HG02642 (cell line): ENCODE data around the gene CSF2RB.

Source experiments
- ATAC-seq: cut with Tn5 transposase; IDR thresholded peaks from one replicate; pipeline ENCODE4 v1.9.1; 2021; ENCODE audit warnings: mild to moderate bottlenecking; ENCODE audit not compliant: unreplicated experiment, poor library complexity

CSF2RB gene

DNA sequence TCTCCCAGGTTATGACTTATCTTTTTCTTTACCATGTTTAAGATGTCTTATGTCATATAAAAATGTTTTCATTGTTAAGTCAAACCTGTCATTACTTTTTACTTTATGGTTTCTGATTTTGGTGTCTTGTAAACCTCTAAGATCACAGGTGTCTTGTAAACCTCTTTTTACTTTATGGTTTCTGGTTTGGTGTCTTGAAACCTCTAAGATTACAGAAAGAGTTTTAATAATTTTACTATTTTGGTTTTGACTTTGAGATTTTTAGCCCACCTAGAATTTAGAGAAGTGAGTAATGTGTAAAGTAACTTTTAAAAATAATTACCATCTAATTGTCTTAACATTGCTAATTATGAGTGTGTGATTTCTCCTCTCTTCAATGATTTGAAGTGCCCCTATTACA, 2.6 kb downstream of the CSF2RB start:
- ATAC-seq, result no peak

DNA sequence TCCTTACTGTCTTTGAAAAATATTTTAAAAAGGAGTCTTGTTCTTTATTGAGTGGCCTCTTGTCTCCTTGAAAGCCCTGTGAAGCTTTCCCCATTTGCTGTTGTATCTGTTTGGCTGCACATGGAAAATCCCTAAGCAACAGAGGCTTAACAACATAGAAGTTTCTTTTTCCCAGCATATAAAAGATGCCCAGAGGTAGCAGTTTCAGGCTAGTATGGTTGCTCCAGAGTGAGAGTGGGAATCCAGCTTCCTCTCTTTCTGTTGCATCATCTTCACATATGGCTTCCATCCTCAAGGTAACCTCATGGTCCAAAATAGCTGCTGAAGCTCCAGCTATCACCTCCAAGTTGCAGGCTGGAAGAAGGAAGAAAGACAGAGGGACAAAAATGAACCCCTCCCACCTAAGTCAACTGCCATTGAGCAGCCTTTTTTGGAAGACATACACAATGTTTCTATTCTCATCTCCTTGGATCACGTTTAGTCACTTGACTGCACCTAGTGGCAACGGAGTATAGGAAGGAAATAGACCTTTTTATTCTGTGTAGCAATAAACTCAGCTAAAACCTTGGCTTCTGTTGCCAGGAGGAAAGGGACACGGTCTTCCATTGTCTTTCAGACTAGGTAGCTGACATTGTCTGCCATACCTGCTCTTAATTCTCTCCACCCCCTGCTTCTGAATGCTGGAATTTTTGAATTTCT, 5.3 kb downstream of the CSF2RB start:
- ATAC-seq, result no peak

DNA sequence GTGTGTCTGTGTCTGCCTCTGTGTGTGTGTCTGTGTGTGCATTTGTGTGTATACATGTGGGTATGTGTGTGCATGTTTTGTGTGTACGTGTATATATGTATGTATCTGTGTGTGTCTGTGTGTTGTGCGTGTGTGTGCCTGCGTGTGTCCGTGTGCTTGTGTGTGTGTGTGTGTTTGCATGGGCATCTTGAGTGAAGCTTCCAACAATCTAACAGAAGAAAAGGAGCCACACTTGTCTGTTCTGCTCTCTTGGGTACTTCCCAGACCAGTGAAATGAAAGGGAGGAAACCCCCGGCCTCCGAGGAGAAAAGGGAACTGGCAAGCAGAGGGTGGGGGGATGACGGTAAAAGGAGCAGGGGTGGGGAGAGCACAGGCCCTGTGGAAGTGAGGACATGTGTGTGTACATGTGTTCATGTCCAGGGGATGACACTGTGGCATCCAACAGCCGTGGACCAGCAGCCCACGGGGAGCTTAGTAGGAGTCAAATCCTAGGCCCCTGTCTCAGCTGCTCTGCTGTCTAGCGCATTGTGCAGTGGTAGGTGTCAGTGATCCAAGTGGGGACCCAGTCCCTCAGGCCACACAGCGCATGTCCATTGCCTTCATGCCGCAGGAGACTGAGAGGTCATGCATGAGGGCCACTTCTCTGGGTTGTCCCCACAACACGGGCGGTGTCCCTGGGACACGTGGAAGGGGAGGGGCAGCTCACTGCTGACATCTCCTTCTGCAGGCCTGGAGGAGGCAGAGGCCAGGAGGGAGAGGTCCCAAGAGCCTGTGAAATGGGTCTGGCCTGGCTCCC, 8.1 kb downstream of the CSF2RB start:
- peak; percentile 51 for ATAC-seq

DNA sequence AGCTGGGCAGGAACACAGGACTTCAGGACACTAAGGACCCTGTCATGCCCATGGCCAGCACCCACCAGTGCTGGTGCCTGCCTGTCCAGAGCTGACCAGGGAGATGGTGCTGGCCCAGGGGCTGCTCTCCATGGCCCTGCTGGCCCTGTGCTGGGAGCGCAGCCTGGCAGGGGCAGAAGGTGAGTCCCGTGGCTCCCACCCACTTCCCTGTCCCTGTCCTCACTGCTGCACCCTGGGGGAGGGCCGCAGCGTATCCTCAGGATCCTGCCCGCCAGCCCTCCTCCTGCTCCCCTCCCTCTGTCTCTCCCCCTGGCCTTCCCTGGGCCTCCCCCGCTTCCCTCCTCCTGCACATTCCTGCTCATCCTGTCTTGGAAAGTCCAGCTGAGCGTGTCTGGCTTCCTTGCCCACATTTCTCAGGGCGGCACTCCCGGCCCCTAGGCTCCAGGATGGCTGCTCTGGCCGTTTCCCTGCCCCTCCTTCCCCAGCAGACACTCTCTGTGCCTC, 8.7 kb downstream of the CSF2RB start:
- ATAC-seq, result no peak

DNA sequence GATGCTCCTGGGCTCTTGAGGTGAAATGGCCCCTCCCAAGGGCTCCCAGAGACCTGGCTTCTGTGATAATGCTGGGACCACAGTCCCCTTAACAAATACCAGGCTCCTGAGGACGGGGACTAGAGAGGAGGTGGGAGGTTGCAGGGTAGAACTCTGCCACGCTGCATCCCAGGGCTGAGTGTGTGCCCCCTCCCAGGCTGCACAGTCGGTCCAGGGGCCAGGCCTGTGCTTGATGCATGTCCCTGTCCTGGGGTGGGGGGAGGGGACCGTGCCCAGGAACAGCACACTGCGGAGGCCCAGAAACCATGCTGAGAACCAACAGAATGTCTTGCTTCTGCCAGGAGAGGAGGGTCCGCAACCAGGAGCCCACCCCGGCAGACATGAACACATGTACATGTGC, 9.3 kb downstream of the CSF2RB start:
- no peak for ATAC-seq

DNA sequence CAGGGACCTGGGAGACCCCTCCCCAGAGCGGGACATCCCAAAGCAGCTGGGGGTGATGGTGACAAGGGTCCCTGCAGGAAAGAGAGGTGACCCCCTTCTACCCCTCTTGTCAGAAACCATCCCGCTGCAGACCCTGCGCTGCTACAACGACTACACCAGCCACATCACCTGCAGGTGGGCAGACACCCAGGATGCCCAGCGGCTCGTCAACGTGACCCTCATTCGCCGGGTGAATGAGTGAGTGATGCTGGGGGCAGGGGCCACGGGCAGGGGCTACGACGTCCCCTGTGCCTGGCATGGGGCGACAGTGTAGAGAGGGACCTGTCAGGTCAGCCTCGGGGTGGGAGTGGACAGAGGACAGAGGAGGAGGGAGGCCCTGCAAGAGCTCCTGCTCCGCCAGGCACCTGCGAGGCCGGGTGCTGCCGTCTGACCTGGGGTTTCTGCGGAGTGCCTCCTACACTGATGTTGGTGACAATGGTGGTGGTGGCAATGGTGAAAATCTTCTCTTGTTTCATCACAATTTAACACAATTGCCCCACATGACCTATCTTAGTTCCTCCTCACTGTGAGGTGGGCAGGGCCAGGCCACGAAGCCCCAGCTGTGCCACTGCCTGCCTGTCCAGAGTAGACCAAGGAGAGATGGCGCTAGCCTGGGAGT, 9.8 kb downstream of the CSF2RB start:
- ATAC-seq, result no peak

DNA sequence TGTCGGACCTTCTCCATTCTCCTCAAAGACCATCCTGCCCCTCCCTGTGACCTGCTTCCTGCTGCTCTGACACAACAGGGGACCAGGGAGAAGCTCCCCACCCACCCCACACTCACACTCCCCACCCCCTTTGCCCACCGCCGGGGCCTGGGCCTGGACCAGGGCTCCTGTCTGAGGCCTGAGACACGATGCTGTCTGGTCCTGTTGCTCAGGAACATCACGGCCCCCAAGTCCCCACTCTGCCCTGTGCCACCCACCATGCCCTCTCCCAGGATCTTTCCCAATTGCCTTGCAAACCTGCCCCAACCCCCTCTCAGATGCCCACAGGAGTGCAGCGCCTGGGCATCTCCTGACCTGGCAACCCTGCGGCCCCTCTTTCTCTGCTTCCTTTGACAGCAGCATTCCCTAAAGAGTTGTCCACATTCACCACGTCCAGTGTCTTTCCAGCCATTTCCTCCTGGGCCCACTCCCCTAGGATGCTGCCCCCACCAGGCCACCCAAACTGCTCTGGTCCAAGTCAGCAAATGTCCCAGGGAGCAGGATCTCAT, 10.8 kb downstream of the CSF2RB start:
- ATAC-seq, result no peak

DNA sequence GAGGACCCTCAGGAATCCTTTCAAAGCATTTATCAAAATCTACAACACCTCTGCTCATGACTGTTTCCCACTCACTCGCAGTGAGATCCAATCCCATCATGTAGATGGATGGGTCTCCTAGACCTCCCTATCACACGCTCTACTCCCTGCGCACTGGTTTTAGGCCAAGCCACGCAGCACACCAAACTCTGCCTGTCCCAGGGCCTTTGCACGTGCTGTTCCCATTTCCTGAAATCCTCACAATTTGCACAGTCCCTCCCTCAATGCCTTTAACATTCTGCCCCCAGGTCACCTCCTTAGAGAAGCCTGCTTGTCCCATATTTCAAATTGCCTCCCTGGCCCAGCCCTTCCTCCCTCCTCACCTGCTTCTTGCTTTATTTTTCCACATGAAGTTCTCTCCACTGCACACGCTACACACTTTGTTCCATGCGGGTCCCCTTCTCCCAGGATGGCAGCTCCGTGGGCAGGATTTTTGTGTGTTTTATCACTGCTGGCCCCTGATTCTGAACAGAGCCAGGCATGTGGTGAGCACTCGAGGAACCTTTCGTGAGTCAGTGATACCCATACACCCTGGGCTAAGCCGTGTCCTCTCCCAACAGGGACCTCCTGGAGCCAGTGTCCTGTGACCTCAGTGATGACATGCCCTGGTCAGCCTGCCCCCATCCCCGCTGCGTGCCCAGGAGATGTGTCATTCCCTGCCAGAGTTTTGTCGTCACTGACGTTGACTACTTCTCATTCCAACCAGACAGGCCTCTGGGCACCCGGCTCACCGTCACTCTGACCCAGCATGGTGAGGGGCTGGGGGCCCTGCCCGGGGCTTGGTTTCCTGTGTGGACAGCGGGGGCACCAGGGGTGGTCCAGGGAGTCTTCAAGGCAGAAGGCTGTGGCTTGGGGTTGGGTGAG, 12.2 kb downstream of the CSF2RB start:
- ATAC-seq, result no peak

DNA sequence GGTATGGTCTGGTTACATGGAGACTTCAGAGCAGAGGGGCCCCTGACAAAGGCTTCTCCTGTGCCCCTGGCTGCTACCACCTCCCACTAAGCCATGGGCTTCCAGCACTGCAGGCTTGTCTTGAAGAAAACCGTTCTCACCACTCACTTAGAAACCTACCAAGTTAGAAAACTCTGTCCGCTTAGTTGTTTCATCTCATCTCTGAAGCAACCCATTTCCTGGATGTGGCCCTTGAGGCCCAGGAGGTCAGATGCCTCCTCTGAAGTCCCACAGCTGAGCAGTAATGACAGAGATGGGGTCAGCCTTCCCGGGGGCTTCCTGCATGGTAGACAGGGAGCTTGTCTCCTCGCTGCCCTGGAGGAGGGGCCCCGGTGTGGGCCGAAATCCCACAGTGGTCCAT, 12.9 kb downstream of the CSF2RB start:
- no peak for ATAC-seq

DNA sequence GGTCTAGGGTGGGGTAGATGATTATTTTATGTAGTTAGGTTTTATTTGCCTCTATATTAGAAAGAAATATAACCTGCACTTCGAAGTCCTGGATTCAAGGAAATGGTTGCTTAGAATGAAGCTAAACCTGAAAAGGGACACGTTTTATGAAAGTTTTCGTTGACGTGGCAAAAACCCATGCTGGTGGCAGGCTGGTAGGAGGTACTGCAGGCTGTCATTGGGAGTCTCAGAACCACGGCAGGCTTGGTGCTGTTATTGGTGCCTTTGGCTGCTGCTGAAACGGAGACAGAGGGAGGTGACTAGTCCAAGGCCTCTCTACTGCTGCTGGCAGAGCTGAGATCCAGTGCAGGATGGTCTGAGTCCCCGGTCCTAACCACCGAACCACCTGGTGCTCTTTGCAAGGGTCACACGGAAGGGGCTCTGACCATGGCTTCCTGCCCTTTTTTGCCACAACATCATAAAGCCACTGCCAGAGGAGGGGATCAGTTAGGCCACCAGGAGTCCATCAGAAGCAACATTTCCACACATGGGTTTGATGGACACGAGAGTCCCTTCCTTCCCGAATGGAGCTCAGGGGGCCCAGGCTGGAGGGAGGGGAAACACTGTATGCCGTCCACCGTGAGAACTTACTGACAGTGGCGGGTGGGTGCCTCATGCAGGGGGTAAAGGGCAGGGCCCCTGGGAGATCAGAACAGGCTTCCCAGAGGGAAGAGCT, 13.4 kb downstream of the CSF2RB start:
- ATAC-seq, result no peak

DNA sequence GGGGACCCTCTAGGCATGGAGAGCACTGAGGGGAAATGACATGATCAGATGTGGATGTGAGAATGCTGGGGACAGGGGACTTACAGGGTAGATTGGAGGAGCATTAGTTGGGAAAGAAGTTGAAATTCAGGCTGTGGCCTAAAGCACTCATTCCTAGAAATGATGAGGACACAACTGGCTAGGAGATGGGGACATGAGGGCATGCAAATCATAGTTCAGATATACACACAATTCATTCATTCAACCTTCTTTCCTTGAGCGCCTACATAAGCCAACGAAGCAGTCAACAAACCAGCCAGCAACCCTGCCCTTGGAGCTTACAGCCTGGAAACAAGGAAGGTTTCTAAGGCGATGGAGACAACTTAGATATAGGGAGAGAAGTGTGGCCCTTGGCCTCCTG, 14.2 kb downstream of the CSF2RB start:
- ATAC-seq, result no peak

DNA sequence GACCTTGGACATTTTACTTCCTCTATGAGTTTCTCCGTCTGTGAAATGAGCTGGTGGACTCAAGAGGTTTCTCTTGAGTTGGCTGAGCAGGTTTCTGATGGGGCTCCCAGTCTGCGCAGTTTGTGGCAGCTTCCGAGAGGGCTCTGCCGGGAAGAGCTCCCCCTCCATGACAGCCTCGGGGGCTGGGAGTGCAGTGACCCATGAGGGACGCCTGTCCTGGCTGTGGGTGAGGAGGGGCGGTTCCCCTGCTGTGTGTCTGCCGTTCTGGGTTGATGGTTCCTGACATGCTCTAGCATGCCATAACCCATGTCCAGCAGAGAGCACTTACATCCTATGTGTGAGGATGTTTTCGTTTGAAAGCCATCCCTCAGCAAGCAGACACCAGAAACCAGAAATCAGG, 14.8 kb downstream of the CSF2RB start:
- no peak for ATAC-seq

DNA sequence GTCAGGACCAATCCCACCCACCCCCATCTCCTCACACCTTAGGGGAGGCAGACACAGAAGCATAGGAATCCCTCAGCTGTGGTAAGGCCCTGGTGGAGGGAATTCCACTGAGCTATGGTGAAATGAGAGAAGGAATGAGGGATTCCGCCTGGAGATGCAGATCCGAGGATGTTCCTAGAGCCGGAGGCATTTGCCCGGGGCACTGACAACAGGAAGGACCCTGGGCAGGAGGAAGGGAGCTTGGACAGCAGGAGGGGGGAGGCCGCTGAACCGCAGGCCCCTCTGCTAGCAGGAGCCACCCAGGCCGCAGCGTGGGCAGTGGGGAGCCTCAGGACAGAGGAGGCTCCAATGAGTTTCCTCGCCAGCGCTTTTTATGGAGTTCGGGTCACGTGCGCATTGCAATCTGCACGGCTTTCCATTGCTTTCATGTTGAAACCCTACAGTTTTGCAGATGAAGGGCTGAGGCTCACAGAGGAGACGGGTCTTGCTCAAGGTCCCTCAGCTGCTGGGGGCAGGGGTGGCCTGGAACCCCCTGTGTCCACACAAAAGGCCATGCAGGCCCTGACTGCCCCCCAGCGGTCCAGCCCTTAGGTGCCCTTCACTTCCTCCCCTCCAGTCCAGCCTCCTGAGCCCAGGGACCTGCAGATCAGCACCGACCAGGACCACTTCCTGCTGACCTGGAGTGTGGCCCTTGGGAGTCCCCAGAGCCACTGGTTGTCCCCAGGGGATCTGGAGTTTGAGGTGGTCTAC, 15.5 kb downstream of the CSF2RB start:
- no peak for ATAC-seq

DNA sequence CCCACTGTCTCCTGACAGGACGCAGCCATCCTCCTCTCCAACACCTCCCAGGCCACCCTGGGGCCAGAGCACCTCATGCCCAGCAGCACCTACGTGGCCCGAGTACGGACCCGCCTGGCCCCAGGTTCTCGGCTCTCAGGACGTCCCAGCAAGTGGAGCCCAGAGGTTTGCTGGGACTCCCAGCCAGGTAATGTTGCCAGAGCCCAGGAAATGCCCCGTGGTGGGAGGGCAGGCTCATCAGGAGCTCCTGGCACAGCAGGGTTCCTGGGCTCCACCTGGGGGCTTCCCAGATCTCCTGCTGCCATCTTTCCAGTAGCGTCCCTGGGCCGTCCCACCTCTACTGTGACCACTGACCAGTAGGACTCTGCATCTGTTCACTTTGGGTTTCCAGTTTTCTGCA, 16.2 kb downstream of the CSF2RB start:
- no peak for ATAC-seq

DNA sequence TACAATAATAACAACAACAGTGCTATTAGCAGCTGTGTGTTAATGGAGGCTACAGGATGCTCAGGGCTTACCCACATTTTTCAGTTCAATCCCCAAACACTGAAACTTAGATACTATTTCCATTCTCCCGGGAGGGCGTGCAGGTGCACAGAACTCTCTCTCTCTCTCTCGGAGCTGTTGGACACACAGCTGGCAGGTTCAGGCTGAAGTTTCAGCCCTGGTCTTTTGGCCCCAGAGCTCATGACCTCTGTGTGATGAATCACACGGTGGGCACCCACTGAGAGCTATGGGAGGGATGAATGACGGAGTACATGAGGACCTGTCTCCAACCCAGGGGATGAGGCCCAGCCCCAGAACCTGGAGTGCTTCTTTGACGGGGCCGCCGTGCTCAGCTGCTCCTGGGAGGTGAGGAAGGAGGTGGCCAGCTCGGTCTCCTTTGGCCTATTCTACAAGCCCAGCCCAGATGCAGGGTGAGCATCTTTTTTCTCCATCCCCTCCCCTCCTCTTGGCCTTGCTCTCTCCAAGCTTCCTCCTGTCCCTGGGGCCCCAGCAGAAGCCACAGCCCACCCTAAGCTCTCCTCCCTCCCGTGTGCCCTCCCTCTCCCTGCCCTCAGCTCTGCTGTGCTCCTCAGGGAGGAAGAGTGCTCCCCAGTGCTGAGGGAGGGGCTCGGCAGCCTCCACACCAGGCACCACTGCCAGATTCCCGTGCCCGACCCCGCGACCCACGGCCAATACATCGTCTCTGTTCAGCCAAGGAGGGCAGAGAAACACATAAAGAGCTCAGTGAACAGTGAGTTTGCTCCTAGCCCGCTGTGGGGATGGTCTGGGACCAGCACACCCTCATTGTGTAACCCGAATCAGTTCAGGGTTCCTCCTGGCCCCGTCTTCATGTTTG, 16.9 kb downstream of the CSF2RB start:
- ATAC-seq, result no peak

DNA sequence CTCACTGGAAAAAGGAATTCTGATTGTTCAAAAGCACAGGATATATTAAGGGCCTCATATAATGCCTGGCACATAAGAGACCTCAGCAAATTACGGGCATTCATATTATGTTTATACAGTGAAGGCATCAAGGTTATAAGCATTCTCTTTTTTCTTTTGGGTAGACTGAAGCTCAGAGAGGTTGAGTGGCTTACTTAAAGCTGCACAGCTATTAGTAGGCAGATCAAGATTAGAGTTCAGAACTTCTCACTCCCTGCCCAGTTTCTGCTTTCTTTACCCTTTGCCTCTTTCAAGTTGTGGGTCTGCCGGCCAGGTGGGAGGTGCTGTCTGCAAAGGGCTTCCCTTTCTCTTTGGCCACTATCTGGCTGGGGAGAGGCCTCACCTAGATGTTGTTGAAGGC, 18.0 kb downstream of the CSF2RB start:
- no peak for ATAC-seq

DNA sequence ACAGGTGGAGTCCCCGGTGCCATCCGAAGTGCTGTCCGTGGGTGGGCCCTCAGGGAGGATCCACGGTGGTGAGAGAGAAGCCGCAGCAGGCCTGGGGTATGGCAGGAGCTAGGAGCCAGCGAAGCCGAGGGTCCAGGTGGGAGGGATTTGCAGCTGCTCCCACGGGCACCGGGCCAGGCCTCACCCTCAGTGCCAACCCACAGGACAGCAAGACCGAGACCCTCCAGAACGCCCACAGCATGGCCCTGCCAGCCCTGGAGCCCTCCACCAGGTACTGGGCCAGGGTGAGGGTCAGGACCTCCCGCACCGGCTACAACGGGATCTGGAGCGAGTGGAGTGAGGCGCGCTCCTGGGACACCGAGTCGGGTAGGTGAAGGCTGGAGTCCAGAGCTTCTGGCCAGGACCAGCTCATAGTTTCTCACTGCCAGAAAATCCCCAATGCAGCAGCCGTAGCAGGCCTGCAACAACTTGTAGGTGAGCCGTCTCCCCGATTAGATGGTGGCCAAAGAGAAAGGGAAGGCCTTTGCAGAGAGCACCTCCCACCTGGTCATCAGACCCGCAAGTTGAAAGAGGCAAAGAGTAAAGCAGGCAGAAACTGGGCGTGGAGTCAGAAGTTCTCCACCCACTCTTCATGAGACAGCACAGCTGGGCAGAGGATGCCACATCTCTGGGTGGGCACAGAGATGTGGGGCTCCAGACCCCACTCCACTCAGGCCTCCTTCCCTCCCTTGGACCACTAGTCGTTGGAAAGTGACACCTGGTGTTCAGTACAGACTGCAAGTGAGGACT, 20.4 kb downstream of the CSF2RB start:
- ATAC-seq, result no peak
